Prostate gland (tissue), 2 donors: Measurements from ENCODE around the gene CYP4F8. TPM values are rescaled to one million over a fixed set of nuclear protein-coding genes. Genes with fewer than 3 reads are reported as not detected.

Experiments
- DNase-seq: peaks from one replicate; pipeline ENCODE4 v3.0.0-alpha.2; 2019; ENCODE audit warnings: low spot score
- H3K27ac ChIP-seq, 2 donors: fragments of 200-600 bp; sonication (generic); 2 replicates each; pipeline ENCODE4 v1.5.1; 2017 to 2019
- H3K27me3 ChIP-seq: fragments of 200-600 bp; sonication (generic); replicated peaks from 2 replicates; pipeline ENCODE4 v1.5.1; 2019; ENCODE audit not compliant: insufficient read depth
- H3K36me3 ChIP-seq, 2 donors: fragments of 200-600 bp; sonication (generic); 1 replicate in 1 of 2; 2 replicates in 1 of 2; pipeline versions ENCODE4 v1.5.1 to v1.8.1; 2017 to 2019
- H3K4me1 ChIP-seq: fragments of 200-600 bp; sonication (generic); replicated peaks from 2 replicates; pipeline ENCODE4 v1.5.1; 2019
- H3K4me3 ChIP-seq, 2 donors: fragments of 200-600 bp; sonication (generic); 2 replicates each; pipeline ENCODE4 v1.5.1; 2017 to 2019
- H3K9me3 ChIP-seq: fragments of 200-600 bp; sonication (generic); 2 replicates; pipeline ENCODE4 v1.5.1; 2017
- CTCF ChIP-seq, 4 experiments: fragments of 200-600 bp in 2 of 4; fragments of 450-650 bp in 2 of 4; sonication (generic) in 2 of 4; IDR thresholded peaks; 1 replicate in 3 of 4; 2 replicates in 1 of 4; pipeline ENCODE4 v1.5.1; 2016 to 2019; ENCODE audit warnings: antibody characterized with exemption in 4 of 4, mild to moderate bottlenecking in 2 of 4, moderate library complexity in 2 of 4
- POLR2A ChIP-seq: fragments of 450-650 bp; IDR thresholded peaks from one replicate; pipeline ENCODE4 v1.6.1; 2016; ENCODE audit warnings: antibody characterized with exemption, mild to moderate bottlenecking
- POLR2AphosphoS5 ChIP-seq: sonication (generic); formaldehyde crosslinking; IDR thresholded peaks from one replicate; pipeline ENCODE4 v1.6.1; 2017; ENCODE audit warnings: antibody characterized with exemption
- WGBS: methylation state at CpG from one replicate; pipeline ENCODE4 v1.1.5; 2018; 5-methylcytosine and 5-hydroxymethylcytosine counted together
- intact Hi-C: fragments of 100-400 bp; cut with DNase I; formaldehyde crosslinking; loops from one replicate; pipeline ENCODE4 v1.14.2; 2022
- total RNA-seq, 2 donors: library from RNA; depleted of rRNA; stranded (reverse); fragments of >200 nt; gene quantifications; one replicate each; pipeline ENCODE4 v1.1.0, GENCODE V29; 2016

The CYP4F8 gene
- total RNA-seq, 2 donors from 2014 or later: 14.9 to 67.3 TPM

- DNase-seq: no peak
- peaks cover 3% of the 10 kb centered on the region for H3K4me1 ChIP-seq
- no peaks in the 10 kb centered on the region for H3K27me3 ChIP-seq
- H3K27ac ChIP-seq: no peak overlapping the region
- TF ChIP-seq CTCF (IDR thresholded peaks at IDR 0.05) (no peak), POLR2A (no peak), POLR2AphosphoS5 (no peak)
- H3K36me3 ChIP-seq: no peaks in the 10 kb centered on the region
- intact Hi-C loops: loop anchor here (2.0 to 10.0 kb wide), 4 partner anchors 182 to 554 kb away; no protein-coding TSS in a partner anchor
- H3K9me3 ChIP-seq: no peaks in the 10 kb centered on the region
- H3K4me3 ChIP-seq: no peak overlapping the region
- 60% methylated on average over 22 of the region's 22 CpGs for WGBS
These were observed 13.4 kb downstream of the CYP4F8 start for GRCh38 chr19:15628236-15629002.

GRCh38 chr19:15629003-15629880, 14.2 kb downstream of the CYP4F8 start:
- H3K4me3 ChIP-seq: no peak overlapping the region
- intact Hi-C loops: loop anchor here (2.0 to 10.0 kb wide), 4 partner anchors 182 to 553 kb away; no protein-coding TSS in a partner anchor
- WGBS: under 1% methylated on average over 10 of the region's 25 CpGs
- H3K27ac ChIP-seq: no peak overlapping the region
- no peaks in the 10 kb centered on the region for H3K36me3 ChIP-seq
- peak; percentile 83 for DNase-seq
- no peaks in the 10 kb centered on the region for H3K27me3 ChIP-seq
- no peaks in the 10 kb centered on the region for H3K9me3 ChIP-seq
- peaks cover 3% of the 10 kb centered on the region for H3K4me1 ChIP-seq
- TF ChIP-seq POLR2AphosphoS5 (peak; percentile 62), POLR2A (no peak), CTCF (IDR thresholded peaks at IDR 0.05) (peak; percentile 91 to 98 (median 97))

GRCh38 chr19:15631817-15632216, 16.8 kb downstream of the CYP4F8 start:
- TF ChIP-seq CTCF (IDR thresholded peaks at IDR 0.05) (peak in 1 of 4 experiments; percentile 13), POLR2A (no peak)
- Histone ChIP-seq H3K36me3 (no peaks in the 10 kb centered on the region), H3K9me3 (no peaks in the 10 kb centered on the region), H3K27me3 (no peaks in the 10 kb centered on the region), H3K4me1 (peaks cover 3% of the 10 kb centered on the region), H3K27ac (no peak overlapping the region), H3K4me3 (no peak overlapping the region)
- 3% methylated on average over 8 of the region's 9 CpGs for WGBS
- intact Hi-C loops: no loop called here
- DNase-seq: no peak

- Histone ChIP-seq H3K27ac (no peak overlapping the region), H3K36me3 (no peaks in the 10 kb centered on the region), H3K27me3 (no peaks in the 10 kb centered on the region), H3K9me3 (no peaks in the 10 kb centered on the region), H3K4me1 (peaks cover 3% of the 10 kb centered on the region), H3K4me3 (no peak overlapping the region)
- no peak for TF ChIP-seq CTCF (IDR thresholded peaks at IDR 0.05)
- TF ChIP-seq POLR2AphosphoS5: no peak
- no peak for TF ChIP-seq POLR2A
- intact Hi-C loops: no loop called here
- DNase-seq: no peak
- 51% methylated on average over 5 of the region's 5 CpGs for WGBS
These were observed 18.2 kb downstream of the CYP4F8 start for GRCh38 chr19:15633082-15633835.
